HEK293T (cell line): ENCODE measurements around the gene PJA1.

Experiments
- BHLHE40 ChIP-seq: fragments of 450-650 bp; IDR thresholded peaks from 2 replicates; pipeline ENCODE4 v1.6.1; 2016; ENCODE audit warnings: mild to moderate bottlenecking, moderate library complexity, borderline replicate concordance
- CTBP1 ChIP-seq: fragments of 450-650 bp; IDR thresholded peaks from 2 replicates; pipeline ENCODE4 v1.6.1; 2016; ENCODE audit warnings: borderline replicate concordance
- ELF4 ChIP-seq: fragments of 450-650 bp; IDR thresholded peaks from 2 replicates; pipeline ENCODE4 v1.6.1; 2017; ENCODE audit warnings: antibody characterized with exemption
- FOXA1 ChIP-seq: fragments of 450-650 bp; IDR thresholded peaks from 2 replicates; pipeline ENCODE4 v1.6.1; 2016; ENCODE audit warnings: mild to moderate bottlenecking
- FOXK2 ChIP-seq: fragments of 450-650 bp; IDR thresholded peaks from 2 replicates; pipeline ENCODE4 v1.6.1; 2016; ENCODE audit warnings: mild to moderate bottlenecking
- FOXM1 ChIP-seq: fragments of 450-650 bp; IDR thresholded peaks from 2 replicates; pipeline ENCODE4 v1.6.1; 2017; ENCODE audit warnings: mild to moderate bottlenecking, borderline replicate concordance
- SP1 ChIP-seq: fragments of 450-650 bp; IDR thresholded peaks from 2 replicates; pipeline ENCODE4 v1.6.1; 2017
- TARDBP ChIP-seq: fragments of 450-650 bp; IDR thresholded peaks from 2 replicates; pipeline ENCODE4 v1.6.1; 2016
- ZNF384 ChIP-seq: fragments of 450-650 bp; IDR thresholded peaks from 2 replicates; pipeline ENCODE4 v1.6.1; 2016
- TF ChIP-seq, protein P1 (sequence below): fragments of 450-650 bp; IDR thresholded peaks from 2 replicates; pipeline ENCODE4 v1.6.1; 2016

DNA sequence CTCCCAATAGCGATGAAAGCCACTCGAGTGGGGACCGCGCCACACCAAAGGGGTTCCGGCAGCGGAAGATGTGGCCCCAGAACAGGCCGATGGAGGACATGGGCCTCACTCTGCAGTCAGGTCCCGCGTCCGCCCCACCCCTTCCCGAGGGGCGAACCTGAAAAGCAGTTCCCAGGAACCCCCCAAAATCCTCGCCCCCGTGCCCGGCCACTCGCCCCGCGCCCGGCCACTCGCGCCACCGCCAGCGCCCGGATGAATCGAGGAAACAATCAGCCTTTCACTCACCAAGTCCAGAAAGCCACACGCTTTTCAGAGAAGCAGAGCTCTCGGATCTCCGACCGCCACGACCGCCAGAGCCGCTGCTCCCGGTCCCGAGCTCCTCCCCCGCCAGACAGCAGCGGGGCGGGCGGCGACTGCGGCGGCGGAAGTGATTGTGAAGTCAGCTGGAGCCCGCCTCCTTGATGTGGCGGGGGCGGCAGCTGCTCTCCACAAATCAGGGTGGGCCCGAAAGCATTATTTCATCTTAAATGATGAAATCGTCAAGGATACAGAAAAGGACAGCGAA, at the start of gene PJA1:
- TF ChIP-seq FOXM1 (no peak), TARDBP (no peak), SP1 (no peak), BHLHE40 (no peak), CTBP1 (no peak), ELF4 (no peak), ZNF384 (no peak), FOXA1 (no peak), FOXK2 (no peak)
- TF ChIP-seq, protein P1, sequence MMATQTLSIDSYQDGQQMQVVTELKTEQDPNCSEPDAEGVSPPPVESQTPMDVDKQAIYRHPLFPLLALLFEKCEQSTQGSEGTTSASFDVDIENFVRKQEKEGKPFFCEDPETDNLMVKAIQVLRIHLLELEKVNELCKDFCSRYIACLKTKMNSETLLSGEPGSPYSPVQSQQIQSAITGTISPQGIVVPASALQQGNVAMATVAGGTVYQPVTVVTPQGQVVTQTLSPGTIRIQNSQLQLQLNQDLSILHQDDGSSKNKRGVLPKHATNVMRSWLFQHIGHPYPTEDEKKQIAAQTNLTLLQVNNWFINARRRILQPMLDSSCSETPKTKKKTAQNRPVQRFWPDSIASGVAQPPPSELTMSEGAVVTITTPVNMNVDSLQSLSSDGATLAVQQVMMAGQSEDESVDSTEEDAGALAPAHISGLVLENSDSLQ, result peak; percentile 70
